Stimulated activated CD4-positive, alpha-beta T cell treated with anti-CD3 and anti-CD28 coated beads, Interleukin-12 subunit alpha, Interleukin-12 subunit beta, amount 100 ng/mL, for 48 hours (primary cell): ENCODE measurements around the gene ZNF497.
"Not testable (repeated sequence)": the region's sequence is repeated elsewhere in the genome, so short reads cannot be mapped to it uniquely, and the experiment has no call there.

Source experiments
- DNase-seq, 3 donors: peaks; one replicate each; pipeline ENCODE4 v3.0.0-alpha.2; 2020; ENCODE audit warnings: low read depth in 2 of 3, low spot score in 1 of 3

ZNF497 gene

DNA sequence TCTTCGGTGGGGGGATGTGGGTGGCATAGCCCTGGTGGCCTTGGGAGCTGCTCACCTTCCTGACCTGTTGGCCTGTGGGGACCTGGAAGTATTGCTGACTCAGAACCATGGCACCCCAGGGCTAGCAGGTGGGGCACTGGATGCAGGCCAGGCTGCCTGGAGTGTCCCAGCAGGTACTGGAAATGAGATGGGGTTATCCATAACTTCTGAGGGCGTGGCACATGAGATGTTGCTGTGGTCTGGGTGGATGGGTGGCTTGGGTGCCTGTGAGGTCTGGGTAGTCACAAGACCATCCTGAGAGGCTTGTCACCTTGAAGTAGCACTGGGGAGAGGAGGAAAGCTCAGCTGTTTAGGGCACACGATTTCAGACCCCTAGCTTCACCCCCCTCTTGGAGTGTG, 32.3 kb upstream of the ZNF497 start:
- no peak for DNase-seq

GRCh38 chr19:58393725-58394033, 31.1 kb upstream of the ZNF497 start:
- DNase-seq: no peak

GRCh38 chr19:58392945-58393724, 30.6 kb upstream of the ZNF497 start:
- no peak for DNase-seq

DNA sequence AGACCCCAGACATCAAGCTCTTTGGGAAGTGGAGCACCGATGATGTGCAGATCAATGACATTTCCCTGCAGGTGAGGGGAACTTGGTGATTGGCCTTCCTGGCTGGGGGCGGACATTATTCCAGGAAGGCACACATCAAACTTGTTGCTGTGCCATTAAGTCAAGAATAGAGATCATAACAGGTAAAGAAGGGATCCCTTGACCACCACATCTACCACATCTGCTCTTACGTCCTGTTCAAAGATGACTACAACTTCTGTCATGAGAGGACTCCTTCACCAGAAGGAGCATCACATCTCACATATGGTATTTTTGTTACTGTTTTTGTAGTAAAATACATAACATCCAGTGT, 25.6 kb upstream of the ZNF497 start:
- DNase-seq: no peak

DNA sequence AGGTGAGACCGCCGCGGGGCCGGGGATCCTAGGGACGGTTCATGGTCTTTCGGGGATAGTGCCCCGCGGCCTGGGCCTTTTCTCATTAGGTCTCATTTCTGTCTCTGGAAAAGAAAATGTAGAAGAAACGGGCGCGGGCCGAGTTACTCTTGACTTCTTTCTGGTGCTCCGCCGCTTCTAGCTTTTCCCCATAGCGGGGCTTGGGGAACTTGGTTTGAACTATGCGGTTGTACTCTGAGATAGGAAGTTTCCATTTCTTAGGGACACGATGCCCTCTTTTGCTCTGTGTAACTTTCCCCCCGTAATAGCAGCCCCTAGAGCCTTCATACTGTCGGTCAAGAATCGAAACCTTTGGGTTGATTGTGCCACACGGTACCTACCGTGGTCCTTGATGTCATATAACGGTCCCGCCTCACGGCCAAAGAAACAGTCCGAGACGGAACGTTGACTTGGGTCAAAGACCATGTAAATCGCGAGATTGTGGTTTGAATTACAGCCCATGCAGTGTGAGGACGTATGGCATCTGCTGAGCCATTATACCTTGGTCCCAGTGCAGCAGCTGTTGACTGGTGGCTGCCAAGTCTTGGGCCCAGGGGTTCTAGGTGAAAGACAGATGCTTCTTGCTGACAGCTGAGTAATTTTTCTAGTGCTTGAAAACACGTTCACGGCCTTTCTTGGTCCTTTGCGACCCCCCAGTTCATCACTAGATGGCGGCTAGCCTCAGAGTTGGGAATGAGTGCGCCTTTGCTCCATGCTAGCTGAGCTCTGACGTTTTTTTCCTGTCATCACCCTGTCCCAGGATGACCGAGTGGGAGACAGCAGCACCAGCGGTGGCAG, 25.0 kb upstream of the ZNF497 start:
- DNase-seq: no peak

GRCh38 chr19:58386576-58387337, 24.2 kb upstream of the ZNF497 start, which contains the start of gene RPS5:
Gene RPS5 (plus strand): TSS chr19:58387269. CDS start chr19:58388138, 869 bp downstream.
- peak; percentile 91 to 95 (median 93) for DNase-seq

- no peak for DNase-seq
These were observed 23.5 kb upstream of the ZNF497 start for GRCh38 chr19:58385891-58386575.

GRCh38 chr19:58385313-58385890, 22.9 kb upstream of the ZNF497 start:
- DNase-seq: no peak

- no peak for DNase-seq
These were observed 20.5 kb upstream of the ZNF497 start for GRCh38 chr19:58382997-58383603.

DNA sequence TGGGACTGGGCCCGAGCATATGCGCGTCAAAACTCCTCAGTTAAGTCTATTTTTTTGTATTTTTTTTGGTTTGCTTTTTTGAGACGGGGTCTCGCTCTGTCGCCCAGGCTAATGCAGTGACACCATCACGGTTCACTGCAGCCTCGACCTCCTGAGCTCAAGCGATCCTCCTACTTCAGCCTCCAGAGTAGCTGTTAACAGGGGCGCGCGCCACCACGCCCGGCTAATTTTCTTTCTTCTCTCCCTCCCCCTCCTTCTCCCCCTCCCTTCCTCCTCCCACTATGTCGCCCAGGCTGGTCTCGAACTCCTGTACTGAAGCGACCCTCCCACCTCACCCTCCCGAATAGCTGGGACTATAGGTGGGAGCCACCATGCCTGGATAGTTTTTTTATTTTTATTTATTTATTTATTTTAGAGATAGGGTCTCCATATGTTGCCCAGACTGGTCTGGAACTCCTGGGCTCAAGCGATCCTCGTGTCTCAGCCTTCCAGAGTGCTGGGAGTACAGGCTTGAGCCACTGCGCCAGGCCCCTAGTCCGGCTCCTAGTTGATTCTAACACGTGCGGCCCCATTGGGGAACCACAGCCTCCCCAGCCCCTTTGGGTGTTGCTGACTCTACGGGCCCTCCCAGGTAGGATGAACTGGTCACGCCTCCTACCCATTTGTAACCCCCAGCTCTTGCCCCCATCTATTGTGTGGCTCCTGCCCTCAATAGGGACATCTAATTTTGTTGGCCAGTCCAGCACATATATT, 19.1 kb upstream of the ZNF497 start:
- DNase-seq: no peak

GRCh38 chr19:58380662-58381459, 18.3 kb upstream of the ZNF497 start, which contains the start of gene ZNF837:
Gene ZNF837 (minus strand): TSS chr19:58381030. CDS start chr19:58369332, 11,698 bp downstream.
- DNase-seq: peak; percentile 95 to 98 (median 96)

DNA sequence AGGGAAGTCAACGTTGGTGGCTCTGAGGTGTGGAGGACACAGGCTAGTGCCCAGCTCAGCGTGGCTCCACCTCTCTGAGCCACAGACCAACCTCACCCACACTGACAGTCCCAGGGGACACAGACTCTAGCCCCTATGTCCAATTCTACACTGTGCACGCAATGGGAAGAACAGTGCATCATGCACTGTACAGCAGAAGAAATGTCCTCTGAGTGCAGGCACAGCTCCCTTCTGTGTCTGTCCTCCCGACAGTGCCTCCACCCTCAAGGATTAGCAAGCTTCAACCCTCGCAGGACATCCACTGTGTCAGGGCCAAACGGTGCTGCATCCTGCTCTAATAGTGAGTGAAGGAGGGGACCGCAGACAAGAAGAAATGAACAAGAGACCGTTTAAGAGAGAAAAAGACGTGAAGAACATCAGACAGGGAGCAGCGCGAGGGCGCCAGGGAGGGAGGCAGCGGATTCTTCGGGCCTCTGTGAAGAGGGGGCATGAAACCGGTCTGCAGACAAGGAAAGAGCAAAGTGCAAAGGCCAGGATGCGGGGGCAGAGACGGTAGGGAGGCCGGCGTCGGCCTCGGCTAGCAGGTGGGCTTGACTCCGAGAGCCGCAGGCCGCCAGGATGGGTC, 17.6 kb upstream of the ZNF497 start:
- DNase-seq: no peak

GRCh38 chr19:58379246-58379645, 16.7 kb upstream of the ZNF497 start:
- no peak for DNase-seq

GRCh38 chr19:58376724-58377123, 14.2 kb upstream of the ZNF497 start:
- DNase-seq: not testable (repeated sequence)

- DNase-seq: no peak
These were observed 11.6 kb upstream of the ZNF497 start for GRCh38 chr19:58374200-58374599.

- no peak for DNase-seq
These were observed 10.0 kb upstream of the ZNF497 start for GRCh38 chr19:58372311-58373133.

DNA sequence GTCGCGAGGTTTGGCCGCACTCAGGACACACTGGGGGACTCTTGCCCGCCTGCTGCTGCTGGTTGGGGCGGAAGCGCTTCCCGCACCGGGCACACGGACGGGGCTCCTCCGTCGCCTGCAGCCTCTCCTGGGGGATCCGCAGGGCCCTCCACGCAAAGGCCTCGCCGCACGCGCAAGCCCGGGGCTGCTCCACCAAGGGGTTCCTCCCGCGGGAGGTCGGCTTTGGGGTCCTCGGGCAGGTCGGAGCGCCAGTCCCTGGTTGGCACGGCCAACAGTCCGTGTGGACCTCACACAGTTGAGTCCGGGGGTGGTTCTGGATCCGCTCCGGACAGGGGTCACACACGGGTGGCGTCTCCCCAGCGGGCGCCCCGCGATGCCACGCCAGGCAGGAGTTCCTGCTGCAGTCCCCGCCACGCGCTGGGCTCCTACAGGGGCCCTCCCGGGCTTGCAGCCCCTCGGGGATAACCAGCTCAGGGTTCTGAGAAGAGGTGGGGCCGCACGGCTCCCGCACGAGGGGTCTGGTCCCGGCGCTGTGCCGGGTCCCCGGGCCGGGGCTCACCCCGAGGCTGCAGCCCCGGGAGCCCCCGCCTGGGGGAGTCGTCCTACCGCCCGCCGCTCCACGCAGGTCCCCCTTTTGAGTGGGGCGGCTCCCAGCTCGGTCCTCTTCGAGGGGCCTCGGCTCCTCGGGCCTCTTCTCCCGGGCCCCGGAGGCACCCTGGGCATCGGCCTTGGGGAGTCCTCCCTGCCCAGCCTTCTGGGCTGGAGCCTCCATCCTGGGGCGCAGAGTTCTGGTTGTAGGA, 6.2 kb upstream of the ZNF497 start:
- DNase-seq: no peak
